Peyer's patch (tissue), 4 donors: ENCODE data around the gene DDB1.

Experiments used
- CTCF ChIP-seq, 6 experiments: fragments of 450-650 bp in 4 of 6; fragments of 200-600 bp in 2 of 6; sonication (generic) in 1 of 6; IDR thresholded peaks; one replicate each; pipeline ENCODE4 v1.5.1; 2017 to 2019; ENCODE audit warnings: antibody characterized with exemption in 6 of 6, mild to moderate bottlenecking in 3 of 6, moderate library complexity in 1 of 6
- POLR2A ChIP-seq, 2 donors: fragments of 450-650 bp; IDR thresholded peaks; one replicate each; pipeline ENCODE4 v1.5.1; 2017; ENCODE audit warnings: antibody characterized with exemption in 2 of 2, mild to moderate bottlenecking in 2 of 2, moderate library complexity in 2 of 2

DNA sequence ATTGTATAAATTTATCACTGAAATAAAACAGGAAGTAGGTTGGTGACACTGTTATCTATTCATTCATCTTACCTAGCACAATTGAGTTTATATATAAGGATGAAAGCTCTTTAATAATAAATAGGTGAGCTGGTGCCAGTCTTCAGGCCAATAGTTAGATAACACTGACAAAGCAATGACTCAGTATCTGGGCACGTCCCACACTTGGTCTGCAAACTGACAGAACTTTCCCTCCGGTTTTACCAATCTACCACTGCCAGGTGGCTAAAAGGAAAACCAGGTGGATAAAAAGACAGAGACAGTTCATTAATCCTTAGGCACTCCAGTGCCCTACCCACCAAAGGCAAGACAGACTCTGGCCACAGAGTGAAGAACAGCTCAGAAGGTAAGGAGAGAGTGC, 17.6 kb downstream of the DDB1 start:
- TF ChIP-seq CTCF (IDR thresholded peaks at IDR 0.05) (no peak), POLR2A (IDR thresholded peaks at IDR 0.05) (no peak)
